Right lobe of liver (tissue), 4 donors: Measurements from ENCODE around the gene CUX1.

Experiments
- CTCF ChIP-seq, 4 donors: fragments of 200-600 bp in 3 of 4; fragments of 450-650 bp in 1 of 4; IDR thresholded peaks; one replicate each; pipeline versions ENCODE4 v1.5.1 to v1.8.0; 2016 to 2022; ENCODE audit warnings: antibody characterized with exemption in 4 of 4, mild to moderate bottlenecking in 2 of 4
- POLR2A ChIP-seq: fragments of 450-650 bp; IDR thresholded peaks from one replicate; pipeline ENCODE4 v1.6.1; 2017; ENCODE audit warnings: antibody characterized with exemption, mild to moderate bottlenecking
- donor health status: DM: no; HTN: no; CAD: no.
- donor health status: DM: no; HTN: no; CAD: no.
- donor health status: DM: no; HTN: yes; CAD: no.

GRCh38 chr7:101869026-101869900, 51.8 kb downstream of the CUX1 start:
- TF ChIP-seq CTCF (IDR thresholded peaks at IDR 0.05) (no peak), POLR2A (no peak)
